H9 (cell line): Measurements from ENCODE around the gene FAM229B. TPM values are rescaled to one million over a fixed set of nuclear protein-coding genes. Genes with fewer than 3 reads are reported as not detected.

Experiments
- DNase-seq: peaks from one replicate; pipeline ENCODE4 v3.0.0-alpha.2; 2017
- H2AFZ ChIP-seq: one replicate; pipeline ENCODE4 v1.6.1; 2013; ENCODE audit warnings: mild to moderate bottlenecking, low read length, control low read depth, moderate library complexity
- H2AK5ac ChIP-seq: 2 replicates; pipeline ENCODE4 v1.6.1; 2013; ENCODE audit warnings: low read length, control low read depth, mixed read lengths; ENCODE audit not compliant: insufficient read length
- H2BK120ac ChIP-seq: one replicate; pipeline ENCODE4 v1.6.1; 2013; ENCODE audit warnings: low read depth, mild to moderate bottlenecking, low read length, control low read depth, inconsistent platforms; ENCODE audit not compliant: poor library complexity, severe bottlenecking
- H2BK12ac ChIP-seq: 2 replicates; pipeline ENCODE4 v1.6.1; 2013; ENCODE audit warnings: low read length, control low read depth, mixed read lengths, low read depth; ENCODE audit not compliant: insufficient read length
- H2BK15ac ChIP-seq: 2 replicates; pipeline ENCODE4 v1.6.1; 2013; ENCODE audit warnings: low read depth, low read length, control low read depth
- H2BK20ac ChIP-seq: one replicate; pipeline ENCODE4 v1.6.1; 2013; ENCODE audit warnings: low read depth, mild to moderate bottlenecking, low read length, control low read depth, inconsistent platforms; ENCODE audit not compliant: poor library complexity, severe bottlenecking
- H2BK5ac ChIP-seq: 2 replicates; pipeline ENCODE4 v1.6.1; 2013; ENCODE audit warnings: low read length, control low read depth, mixed read lengths; ENCODE audit not compliant: insufficient read length
- H3K14ac ChIP-seq: 2 replicates; pipeline ENCODE4 v1.6.1; 2013; ENCODE audit warnings: low read length, control low read depth; ENCODE audit not compliant: insufficient read depth
- H3K18ac ChIP-seq: 2 replicates; pipeline ENCODE4 v1.6.1; 2013; ENCODE audit warnings: low read depth, mild to moderate bottlenecking, mixed read lengths, low read length, control low read depth; ENCODE audit not compliant: insufficient read length
- H3K23ac ChIP-seq: 2 replicates; pipeline ENCODE4 v1.6.1; 2013; ENCODE audit warnings: low read length, control low read depth, mixed read lengths, low read depth; ENCODE audit not compliant: insufficient read length
- H3K23me2 ChIP-seq: 2 replicates; pipeline ENCODE4 v1.6.1; 2013; ENCODE audit warnings: low read depth, mild to moderate bottlenecking, mixed read lengths, low read length, control low read depth; ENCODE audit not compliant: insufficient read length, poor library complexity, severe bottlenecking
- H3K27ac ChIP-seq: 2 replicates; pipeline ENCODE4 v1.5.1; 2013; ENCODE audit warnings: low read length, control low read depth, mixed read lengths, low read depth; ENCODE audit not compliant: insufficient read length
- H3K27me3 ChIP-seq: 2 replicates; pipeline ENCODE4 v1.6.1; 2013; ENCODE audit warnings: low read length, control low read depth, inconsistent platforms; ENCODE audit not compliant: insufficient read depth
- H3K4ac ChIP-seq: 2 replicates; pipeline ENCODE4 v1.6.1; 2013; ENCODE audit warnings: low read depth, mild to moderate bottlenecking, control low read depth, inconsistent platforms, low read length, moderate library complexity
- H3K4me1 ChIP-seq: 2 replicates; pipeline ENCODE4 v1.6.1; 2013; ENCODE audit warnings: low read length, control low read depth, inconsistent platforms; ENCODE audit not compliant: insufficient read depth
- H3K4me2 ChIP-seq: 2 replicates; pipeline ENCODE4 v1.6.1; 2013; ENCODE audit warnings: low read length, control low read depth, mixed read lengths; ENCODE audit not compliant: insufficient read length, insufficient read depth
- H3K56ac ChIP-seq: 2 replicates; pipeline ENCODE4 v1.6.1; 2013; ENCODE audit warnings: low read depth, mild to moderate bottlenecking, mixed read lengths, low read length, control low read depth; ENCODE audit not compliant: insufficient read length
- H3K79me1 ChIP-seq: 2 replicates; pipeline ENCODE4 v1.6.1; 2013; ENCODE audit warnings: low read depth, mild to moderate bottlenecking, moderate library complexity, low read length, control low read depth, inconsistent platforms; ENCODE audit not compliant: insufficient read depth, poor library complexity, severe bottlenecking
- H3K79me2 ChIP-seq: 2 replicates; pipeline ENCODE4 v1.6.1; 2013; ENCODE audit warnings: low read length, control low read depth, inconsistent platforms; ENCODE audit not compliant: insufficient read depth
- H3K9ac ChIP-seq: 2 replicates; pipeline ENCODE4 v1.6.1; 2013; ENCODE audit warnings: low read length, control low read depth, mixed read lengths; ENCODE audit not compliant: insufficient read length; ENCODE audit errors: extremely low read depth
- H3K9me3 ChIP-seq: one replicate; pipeline ENCODE4 v1.6.1; 2013; ENCODE audit warnings: low read depth, low read length, inconsistent platforms; ENCODE audit not compliant: control insufficient read depth
- H3T11ph ChIP-seq: one replicate; pipeline ENCODE4 v1.6.1; 2013; ENCODE audit warnings: mild to moderate bottlenecking, low read length, control low read depth, inconsistent platforms
- H4K20me1 ChIP-seq: one replicate; pipeline ENCODE4 v1.6.1; 2013; ENCODE audit not compliant: control insufficient read depth, insufficient read length, insufficient read depth
- H4K5ac ChIP-seq: 2 replicates; pipeline ENCODE4 v1.6.1; 2013; ENCODE audit warnings: low read depth, mild to moderate bottlenecking, mixed read lengths, low read length, control low read depth; ENCODE audit not compliant: insufficient read length
- H4K8ac ChIP-seq: replicated peaks from 2 replicates; pipeline ENCODE4 v1.6.1; 2013; ENCODE audit warnings: low read length, control low read depth, mixed read lengths, low read depth; ENCODE audit not compliant: insufficient read length
- H4K91ac ChIP-seq: 2 replicates; pipeline ENCODE4 v1.6.1; 2013; ENCODE audit warnings: low read depth, mild to moderate bottlenecking, moderate library complexity, mixed read lengths, low read length, control low read depth; ENCODE audit not compliant: insufficient read length
- H3K27ac Mint-ChIP-seq, 3 experiments: 2 replicates in 2 of 3; 3 replicates in 1 of 3; pipeline ENCODE4 v1.8.0; 2020 to 2021; ENCODE audit warnings: mixed read lengths in 3 of 3, mild to moderate bottlenecking in 1 of 3, moderate library complexity in 1 of 3
- H3K27me3 Mint-ChIP-seq: 2 replicates; pipeline ENCODE4 v1.8.0; 2021; ENCODE audit warnings: low read depth, mild to moderate bottlenecking, moderate library complexity, mixed read lengths
- H3K36me3 Mint-ChIP-seq, 3 experiments: 2 replicates in 2 of 3; 3 replicates in 1 of 3; pipeline ENCODE4 v1.8.0; 2020 to 2021; ENCODE audit warnings: low read depth in 3 of 3, mixed read lengths in 3 of 3; ENCODE audit not compliant: insufficient read depth in 1 of 3
- H3K4me1 Mint-ChIP-seq, 2 experiments: 2 replicates each; pipeline ENCODE4 v1.8.0; 2020; ENCODE audit warnings: mixed read lengths in 2 of 2
- H3K4me3 Mint-ChIP-seq, 2 experiments: 2 replicates in 1 of 2; 3 replicates in 1 of 2; pipeline ENCODE4 v1.8.0; 2020 to 2021; ENCODE audit warnings: mild to moderate bottlenecking in 2 of 2, mixed read lengths in 2 of 2, moderate library complexity in 1 of 2
- H3K9me3 Mint-ChIP-seq, 2 experiments: 2 replicates in 1 of 2; 3 replicates in 1 of 2; pipeline ENCODE4 v1.8.0; 2020; ENCODE audit warnings: mild to moderate bottlenecking in 2 of 2, mixed read lengths in 2 of 2, moderate library complexity in 1 of 2
- WGBS: extraction: QIAGEN DNeasy Blood & Tissue Kit; methylation state at CpG from one replicate; pipeline ENCODE4 v1.1.7; 2013; ENCODE audit warnings: missing lambda C conversion rate, low lambda C conversion rate, mixed read lengths; ENCODE audit not compliant: insufficient read length; ENCODE audit errors: extremely low coverage; 5-methylcytosine and 5-hydroxymethylcytosine counted together
- total RNA-seq: library from RNA; stranded (reverse); gene quantifications from 2 replicates; pipeline ENCODE4 v1.2.1, GENCODE V29; 2021
- TF ChIP-seq, protein P1 (sequence below): fragments of 200-600 bp; sonication (generic); conservative IDR thresholded peaks from 3 replicates; pipeline ENCODE4 v1.8.0; 2021; ENCODE audit warnings: antibody characterized with exemption, mild to moderate bottlenecking

Gene FAM229B
- total RNA-seq, 1 experiment from 2014 or later: 8.2 TPM

DNA sequence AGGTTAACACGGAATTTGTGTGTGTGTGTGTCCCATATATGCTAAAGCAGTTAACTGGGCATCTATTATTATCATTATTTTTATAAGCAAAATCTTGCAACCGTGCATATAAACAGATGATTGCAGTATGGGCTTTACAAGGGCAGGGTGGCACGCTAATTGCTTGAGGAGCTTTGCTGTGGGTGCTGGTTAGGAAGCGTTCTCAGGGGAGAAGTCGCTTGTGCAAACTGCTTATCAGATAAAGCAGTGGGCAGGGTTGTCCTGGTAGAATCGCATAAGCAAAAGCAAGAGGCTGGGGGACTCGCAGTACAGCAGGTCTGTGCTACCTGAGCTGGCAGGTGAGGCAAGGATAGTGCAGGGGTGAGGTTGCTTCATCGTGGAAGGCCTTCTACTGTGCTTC lies 43.2 kb upstream of the FAM229B start:
- H4K91ac ChIP-seq: no peak overlapping the region
- no peak overlapping the region for H4K8ac ChIP-seq
- no peak overlapping the region for H3K27ac Mint-ChIP-seq
- WGBS: no CpG with 5 or more reads among the region's 8 CpGs
- no peak overlapping the region for H2BK12ac ChIP-seq
- H3K23ac ChIP-seq: no peak overlapping the region
- no peak overlapping the region for H3K18ac ChIP-seq
- no peak overlapping the region for H2AFZ ChIP-seq
- H2BK15ac ChIP-seq: no peak overlapping the region
- no peaks in the 10 kb centered on the region for H3K79me2 ChIP-seq
- H3K36me3 Mint-ChIP-seq: peaks cover 0 to 7% (median 0%) of the 10 kb centered on the region in 3 experiments; a peak in 3 of 7 replicates
- no peak overlapping the region for H3T11ph ChIP-seq
- no peaks in the 10 kb centered on the region; the same call in 1 of the 2 replicates for H3K27me3 Mint-ChIP-seq
- peaks cover 0 to 3% of the 10 kb centered on the region in 2 experiments; a peak in 2 of 4 replicates for H3K4me1 Mint-ChIP-seq
- H3K4me2 ChIP-seq: no peak overlapping the region
- TF ChIP-seq, protein P1, sequence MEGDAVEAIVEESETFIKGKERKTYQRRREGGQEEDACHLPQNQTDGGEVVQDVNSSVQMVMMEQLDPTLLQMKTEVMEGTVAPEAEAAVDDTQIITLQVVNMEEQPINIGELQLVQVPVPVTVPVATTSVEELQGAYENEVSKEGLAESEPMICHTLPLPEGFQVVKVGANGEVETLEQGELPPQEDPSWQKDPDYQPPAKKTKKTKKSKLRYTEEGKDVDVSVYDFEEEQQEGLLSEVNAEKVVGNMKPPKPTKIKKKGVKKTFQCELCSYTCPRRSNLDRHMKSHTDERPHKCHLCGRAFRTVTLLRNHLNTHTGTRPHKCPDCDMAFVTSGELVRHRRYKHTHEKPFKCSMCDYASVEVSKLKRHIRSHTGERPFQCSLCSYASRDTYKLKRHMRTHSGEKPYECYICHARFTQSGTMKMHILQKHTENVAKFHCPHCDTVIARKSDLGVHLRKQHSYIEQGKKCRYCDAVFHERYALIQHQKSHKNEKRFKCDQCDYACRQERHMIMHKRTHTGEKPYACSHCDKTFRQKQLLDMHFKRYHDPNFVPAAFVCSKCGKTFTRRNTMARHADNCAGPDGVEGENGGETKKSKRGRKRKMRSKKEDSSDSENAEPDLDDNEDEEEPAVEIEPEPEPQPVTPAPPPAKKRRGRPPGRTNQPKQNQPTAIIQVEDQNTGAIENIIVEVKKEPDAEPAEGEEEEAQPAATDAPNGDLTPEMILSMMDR: no peak
- H3K4me3 Mint-ChIP-seq: peak overlapping the region in 1 of 2 experiments; percentile 25; a peak in 1 of 5 replicates
- H3K56ac ChIP-seq: no peak overlapping the region
- H2BK120ac ChIP-seq: no peak overlapping the region
- H3K27ac ChIP-seq: no peak overlapping the region
- no peak overlapping the region for H3K9ac ChIP-seq
- no peak for DNase-seq
- H4K20me1 ChIP-seq: no peaks in the 10 kb centered on the region
- H3K9me3 Mint-ChIP-seq: peaks cover 4 to 7% of the 10 kb centered on the region in 2 experiments; a peak in 3 of 5 replicates
- H3K4ac ChIP-seq: no peak overlapping the region
- no peaks in the 10 kb centered on the region for H3K79me1 ChIP-seq
- H3K27me3 ChIP-seq: no peaks in the 10 kb centered on the region
- no peaks in the 10 kb centered on the region for H3K23me2 ChIP-seq
- peaks cover 4% of the 10 kb centered on the region; the same call in 1 of the 2 replicates for H3K4me1 ChIP-seq
- H2AK5ac ChIP-seq: no peak overlapping the region
- no peaks in the 10 kb centered on the region for H3K9me3 ChIP-seq
- no peak overlapping the region for H3K14ac ChIP-seq
- no peak overlapping the region for H2BK20ac ChIP-seq
- no peak overlapping the region for H2BK5ac ChIP-seq
- H4K5ac ChIP-seq: no peak overlapping the region
